ENCODE measurements around the gene GAN.

Gene GAN

DNA sequence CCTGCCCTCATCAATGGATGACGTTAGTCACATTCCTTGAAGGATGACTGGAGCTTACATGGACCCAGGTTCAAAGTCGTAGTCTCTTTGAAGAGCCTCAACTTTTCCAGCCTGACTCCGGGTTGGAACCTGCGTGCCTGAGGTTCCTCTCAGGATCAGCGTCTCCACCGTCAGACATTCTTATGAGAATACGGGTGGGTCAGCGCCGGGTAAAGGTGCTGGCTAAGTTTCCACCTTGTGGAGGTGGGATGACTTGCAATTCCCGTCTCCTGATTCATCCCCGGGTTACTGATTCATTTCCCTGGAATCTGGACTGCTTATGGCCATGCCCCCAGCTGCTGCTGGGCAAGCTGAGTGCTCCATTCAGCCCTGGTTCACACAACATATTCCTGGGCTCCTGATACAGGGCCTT lies 90.9 kb downstream of the GAN start:
- DNase-seq (ENCODE audit: low read depth), result peak; percentile 84
- TF ChIP-seq, protein P1, sequence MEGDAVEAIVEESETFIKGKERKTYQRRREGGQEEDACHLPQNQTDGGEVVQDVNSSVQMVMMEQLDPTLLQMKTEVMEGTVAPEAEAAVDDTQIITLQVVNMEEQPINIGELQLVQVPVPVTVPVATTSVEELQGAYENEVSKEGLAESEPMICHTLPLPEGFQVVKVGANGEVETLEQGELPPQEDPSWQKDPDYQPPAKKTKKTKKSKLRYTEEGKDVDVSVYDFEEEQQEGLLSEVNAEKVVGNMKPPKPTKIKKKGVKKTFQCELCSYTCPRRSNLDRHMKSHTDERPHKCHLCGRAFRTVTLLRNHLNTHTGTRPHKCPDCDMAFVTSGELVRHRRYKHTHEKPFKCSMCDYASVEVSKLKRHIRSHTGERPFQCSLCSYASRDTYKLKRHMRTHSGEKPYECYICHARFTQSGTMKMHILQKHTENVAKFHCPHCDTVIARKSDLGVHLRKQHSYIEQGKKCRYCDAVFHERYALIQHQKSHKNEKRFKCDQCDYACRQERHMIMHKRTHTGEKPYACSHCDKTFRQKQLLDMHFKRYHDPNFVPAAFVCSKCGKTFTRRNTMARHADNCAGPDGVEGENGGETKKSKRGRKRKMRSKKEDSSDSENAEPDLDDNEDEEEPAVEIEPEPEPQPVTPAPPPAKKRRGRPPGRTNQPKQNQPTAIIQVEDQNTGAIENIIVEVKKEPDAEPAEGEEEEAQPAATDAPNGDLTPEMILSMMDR (conservative IDR thresholded peaks at IDR 0.05; ENCODE audit: low read length), result peak; percentile 16; the same call in 1 of the 2 replicates
- H3K4me3 ChIP-seq (ENCODE audit: low read length), result no peak overlapping the region

DNA sequence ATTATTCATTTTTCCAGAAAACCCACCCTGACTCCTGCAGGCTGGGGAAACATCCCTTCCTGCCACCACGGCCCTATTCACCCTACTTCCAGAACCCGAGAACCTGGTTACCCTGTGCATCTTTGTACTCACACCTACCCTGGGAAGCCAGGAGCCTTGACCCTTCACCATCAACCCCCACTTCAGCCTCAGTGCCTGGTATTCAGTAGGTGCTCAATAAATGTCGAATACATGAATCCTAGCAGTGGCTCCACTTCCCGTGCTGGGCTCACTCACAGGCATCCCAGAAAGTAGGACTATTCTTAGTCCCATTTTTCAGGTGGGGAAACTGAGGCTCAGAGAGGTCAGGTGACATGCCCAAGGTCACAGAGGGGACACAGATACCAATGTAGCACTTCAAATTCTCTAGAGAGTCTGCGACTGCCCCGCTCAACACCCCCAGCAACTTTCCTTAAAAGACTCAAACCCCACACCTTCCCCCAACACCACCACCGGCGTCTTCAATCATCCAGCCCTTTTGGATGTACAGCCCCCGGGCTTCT lies 93.7 kb downstream of the GAN start:
- H3K4me3 ChIP-seq (ENCODE audit: low read length), result no peak overlapping the region
- TF ChIP-seq, protein P1 (conservative IDR thresholded peaks at IDR 0.05; ENCODE audit: low read length), result no peak
- no peak for DNase-seq (ENCODE audit: low read depth)

GRCh38 chr16:81409016-81409556 lies 94.3 kb downstream of the GAN start:
- TF ChIP-seq, protein P1 (conservative IDR thresholded peaks at IDR 0.05; ENCODE audit: low read length), result no peak
- no peak for DNase-seq (ENCODE audit: low read depth)
- no peak overlapping the region for H3K4me3 ChIP-seq (ENCODE audit: low read length)

- no peak for DNase-seq (ENCODE audit: low read depth)
- TF ChIP-seq, protein P1 (conservative IDR thresholded peaks at IDR 0.05; ENCODE audit: low read length), result no peak
- H3K4me3 ChIP-seq (ENCODE audit: low read length), result no peak overlapping the region
Measured at GRCh38 chr16:81410643-81411293, 96.0 kb downstream of the GAN start.

DNA sequence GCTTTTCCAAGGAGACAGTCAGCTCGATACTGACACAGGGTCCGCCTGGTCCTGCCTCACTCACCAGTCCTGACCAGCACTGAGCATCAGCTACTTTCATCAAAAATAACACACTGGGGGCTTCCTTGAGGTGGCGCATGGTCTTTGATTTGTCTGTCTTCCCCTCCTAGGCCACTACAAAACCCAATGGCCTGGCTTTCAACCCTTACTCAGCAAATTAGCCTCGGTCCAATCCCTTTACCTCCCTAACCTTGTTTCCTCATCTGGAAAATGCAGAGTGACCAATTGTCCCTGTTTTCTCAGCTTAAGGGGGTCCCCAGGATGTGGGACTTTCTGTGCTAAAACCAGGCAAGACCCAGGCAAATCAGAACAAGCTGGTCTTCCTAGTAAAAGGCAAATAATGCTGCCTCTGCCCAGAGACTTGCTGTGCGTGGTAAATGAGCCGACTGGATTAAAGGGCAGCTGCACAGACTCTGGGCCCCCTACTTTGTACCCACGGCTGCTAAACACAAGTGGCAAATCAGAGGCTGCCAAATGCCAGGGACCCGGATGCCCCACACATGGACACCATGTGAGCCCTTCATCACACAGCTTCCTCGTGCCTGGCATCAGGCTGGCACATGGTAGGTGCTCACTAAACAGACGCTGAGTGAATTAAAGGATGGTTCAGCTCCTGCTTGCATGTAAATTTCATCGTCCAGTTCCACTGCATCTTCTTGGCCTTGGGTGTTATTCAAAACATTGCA lies 98.7 kb downstream of the GAN start:
- H3K4me3 ChIP-seq (ENCODE audit: low read length), result no peak overlapping the region
- no peak for DNase-seq (ENCODE audit: low read depth)
- TF ChIP-seq, protein P1 (conservative IDR thresholded peaks at IDR 0.05; ENCODE audit: low read length), result no peak

DNA sequence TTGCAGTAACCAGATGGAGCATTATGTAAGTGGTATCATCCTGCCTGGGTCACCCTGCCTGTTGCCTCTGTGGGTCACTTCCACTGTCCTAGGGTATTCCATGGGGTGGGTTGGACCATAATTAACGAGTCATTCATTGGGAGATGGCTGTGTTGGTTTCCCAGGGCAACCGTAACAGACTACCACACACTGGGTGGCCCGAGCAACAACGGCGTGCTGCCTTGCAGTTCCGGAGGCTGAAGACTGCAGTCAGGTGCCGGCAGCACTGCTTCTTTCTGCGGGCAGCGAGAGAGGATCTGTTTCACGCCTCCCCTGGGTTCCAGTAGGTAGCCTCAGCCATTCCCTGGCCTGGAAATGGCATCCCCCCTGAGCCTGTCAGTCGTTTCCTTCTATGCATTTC lies 101.0 kb downstream of the GAN start:
- no peak overlapping the region for H3K4me3 ChIP-seq (ENCODE audit: low read length)
- TF ChIP-seq, protein P1 (conservative IDR thresholded peaks at IDR 0.05; ENCODE audit: low read length), result no peak
- no peak for DNase-seq (ENCODE audit: low read depth)

All from AG10803 (cell line).